Daoy (cell line): ENCODE data around the gene SLC1A2. TPM values are rescaled to one million over a fixed set of nuclear protein-coding genes. Genes with fewer than 3 reads are reported as not detected.
A peak's percentile ranks its signal among the peaks of the same experiment; 100 is the strongest.

ENCODE experiments used
- DNase-seq: peaks from one replicate; pipeline ENCODE4 v3.0.0-alpha.2; 2015; ENCODE audit warnings: low read depth
- total RNA-seq: library from RNA; depleted of rRNA; stranded (reverse); fragments of >200 nt; shearing (Covaris generic); gene quantifications from 2 replicates; pipeline ENCODE4 v1.2.3, GENCODE V29; 2014

SLC1A2 gene
- total RNA-seq, 1 experiment from 2014 or later, result 0.17 TPM

DNA sequence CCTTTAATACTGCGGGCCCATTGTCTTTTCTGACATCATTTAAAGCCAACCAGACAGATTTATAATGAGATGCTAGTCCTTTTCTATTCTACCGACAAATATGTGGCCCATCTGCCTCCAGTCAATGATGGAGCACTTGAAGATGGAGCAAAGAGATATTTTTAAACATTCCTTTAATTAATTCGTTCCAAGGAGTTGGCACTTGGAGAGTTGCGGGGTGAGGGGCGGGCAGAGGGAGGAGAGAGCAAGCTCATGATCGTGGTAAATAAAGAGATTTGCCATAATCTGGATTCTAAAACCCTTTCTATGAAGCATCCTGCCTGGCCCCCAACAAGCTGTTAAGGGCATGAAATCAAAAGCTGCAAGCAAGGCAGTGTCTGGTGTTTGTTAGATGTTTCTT, 5.0 kb downstream of the SLC1A2 start:
- no peak for DNase-seq

DNA sequence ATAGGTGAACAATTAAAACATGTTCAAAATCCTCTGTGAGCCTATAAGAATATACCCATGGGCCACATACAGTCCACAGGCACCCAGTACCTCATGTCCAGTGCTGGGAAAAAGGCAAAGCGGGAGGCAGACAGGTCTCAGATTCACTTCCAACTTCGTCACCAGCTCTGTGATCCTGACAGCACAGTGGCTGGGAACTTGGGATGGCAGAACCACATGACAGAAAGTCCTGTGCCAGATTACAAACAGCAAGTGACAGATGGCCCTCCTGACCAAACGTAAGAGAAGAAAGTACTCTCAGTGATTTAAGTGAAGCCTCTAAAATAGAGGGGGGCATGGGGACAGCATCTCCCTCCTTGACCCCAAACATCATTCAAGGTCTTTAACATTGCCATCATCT, 5.8 kb downstream of the SLC1A2 start:
- DNase-seq, result no peak

DNA sequence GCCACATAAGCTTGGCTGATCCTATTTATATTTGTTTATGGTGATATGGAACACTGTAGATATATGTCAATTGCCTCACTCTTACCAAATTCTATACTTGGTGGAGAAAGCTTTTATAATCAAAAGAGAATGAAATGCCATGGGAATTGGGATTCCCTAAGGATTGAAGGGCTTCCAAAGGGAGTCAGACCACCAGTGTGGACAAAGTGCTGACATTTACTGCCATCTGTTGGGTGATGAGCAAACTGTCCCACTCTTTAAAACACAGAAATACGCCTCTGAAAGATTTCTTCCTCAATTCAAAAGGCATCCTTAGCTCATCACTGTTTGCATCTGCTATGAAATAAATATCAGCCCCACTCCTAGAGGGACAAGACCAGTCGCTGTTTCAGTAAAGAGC, 7.1 kb downstream of the SLC1A2 start:
- DNase-seq, result peak; percentile 23

DNA sequence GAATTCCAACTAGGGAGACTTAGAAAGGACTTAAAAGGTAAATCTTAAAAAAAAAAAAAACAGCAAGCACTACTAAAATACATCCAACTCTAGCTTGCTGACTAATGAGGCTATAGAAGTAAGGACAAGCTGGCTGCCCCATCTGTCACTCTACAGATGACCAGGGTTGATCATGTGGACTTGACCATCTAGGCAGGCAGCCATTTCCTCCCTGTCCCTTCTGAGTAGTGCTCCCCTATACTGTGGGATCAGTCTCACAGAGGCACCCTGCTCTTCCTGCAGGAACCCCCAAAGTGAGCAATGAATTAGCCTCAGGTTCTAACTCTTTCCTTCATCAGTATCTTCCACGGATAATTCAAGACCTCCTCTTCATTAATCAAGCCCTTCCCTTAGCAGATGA, 12.3 kb downstream of the SLC1A2 start:
- no peak for DNase-seq

DNA sequence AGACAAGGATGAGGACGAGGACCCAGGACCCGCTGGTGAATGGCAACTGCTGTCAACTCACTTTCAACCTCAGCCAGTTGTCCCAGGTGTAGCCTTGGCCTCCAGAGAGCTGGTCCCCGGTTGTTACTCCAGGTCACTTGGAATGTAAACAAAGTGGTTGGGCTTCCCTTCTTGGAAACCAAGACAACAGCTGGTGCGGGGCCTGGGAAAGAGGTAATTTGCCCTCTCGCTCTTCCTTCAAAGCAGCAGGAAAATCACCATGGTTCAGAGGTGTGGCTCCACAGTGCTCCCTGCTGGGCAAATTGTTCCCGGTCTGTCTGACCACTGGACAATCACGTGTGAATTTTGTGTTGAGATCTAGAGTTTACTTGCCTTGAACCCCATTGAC, 15.0 kb downstream of the SLC1A2 start:
- peak; percentile 60 for DNase-seq

DNA sequence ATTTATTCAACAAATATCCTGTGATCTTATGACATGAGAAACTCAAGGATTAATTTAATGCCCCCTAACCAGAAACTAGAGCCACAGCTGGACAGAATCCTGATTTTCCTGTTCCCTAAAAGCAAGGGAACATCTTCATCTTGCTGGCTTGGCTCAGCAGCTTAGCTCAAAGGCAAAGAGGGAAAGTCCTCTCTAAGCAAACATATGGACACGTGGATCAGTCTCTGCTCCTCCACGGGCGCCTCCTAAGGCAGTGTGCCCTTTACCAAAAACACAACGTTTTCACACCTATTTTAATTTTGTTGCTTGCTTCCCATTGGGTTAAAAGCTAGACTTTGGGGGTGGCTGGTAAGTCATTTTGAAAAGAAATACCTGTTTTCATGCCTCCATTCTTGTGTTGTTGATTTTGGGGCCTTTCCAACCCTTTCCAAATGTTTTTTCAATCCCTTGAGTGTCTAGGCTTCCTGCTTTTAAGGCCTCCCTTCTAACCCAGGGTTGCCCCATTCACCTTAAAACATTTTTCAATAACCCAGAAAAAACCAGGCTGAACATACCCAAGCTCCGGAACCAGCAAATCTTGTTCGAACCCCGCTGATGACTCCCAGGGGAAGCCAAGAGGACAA, 15.5 kb downstream of the SLC1A2 start:
- no peak for DNase-seq

DNA sequence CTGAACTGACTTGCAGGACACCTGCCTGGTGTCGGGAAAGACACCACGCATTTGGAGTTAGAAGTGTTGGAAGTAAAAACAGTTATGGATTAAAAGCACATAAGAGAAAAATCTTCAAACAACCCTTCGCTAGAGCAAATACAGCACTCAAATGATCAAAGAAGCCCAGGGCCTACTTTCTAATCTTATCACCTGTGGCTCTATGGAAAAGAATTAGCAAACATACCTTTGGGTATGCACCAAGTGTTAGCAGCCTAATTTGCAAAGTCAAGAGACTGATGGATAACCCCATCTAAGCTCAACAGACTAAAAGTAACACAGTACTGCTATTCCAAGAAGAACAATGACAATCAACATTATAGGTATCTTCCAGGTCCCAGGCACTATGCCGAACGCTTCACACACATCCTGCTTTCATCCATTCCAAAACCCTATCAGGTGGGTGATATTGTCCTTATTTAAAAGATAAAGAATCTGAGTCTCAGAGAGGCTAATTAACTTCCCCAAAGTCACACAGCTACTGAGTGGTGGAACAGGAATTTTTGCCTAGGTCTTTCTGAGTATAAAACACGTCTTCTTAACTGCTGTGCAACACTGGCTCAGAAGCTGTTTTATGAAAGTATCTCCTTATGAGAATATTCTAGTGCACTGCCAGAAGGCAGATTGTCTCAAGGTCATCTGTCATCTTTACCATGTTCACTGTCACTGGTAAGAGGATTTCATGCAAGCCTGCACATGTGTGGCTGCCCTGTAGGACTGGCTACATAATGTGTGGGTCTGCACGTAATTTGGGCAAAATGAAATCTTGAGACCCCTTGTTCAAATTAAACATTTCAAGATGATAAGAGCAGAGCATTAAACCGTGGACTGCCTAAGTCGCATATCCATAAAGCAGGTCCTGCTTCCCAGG, 16.4 kb downstream of the SLC1A2 start:
- DNase-seq, result no peak

DNA sequence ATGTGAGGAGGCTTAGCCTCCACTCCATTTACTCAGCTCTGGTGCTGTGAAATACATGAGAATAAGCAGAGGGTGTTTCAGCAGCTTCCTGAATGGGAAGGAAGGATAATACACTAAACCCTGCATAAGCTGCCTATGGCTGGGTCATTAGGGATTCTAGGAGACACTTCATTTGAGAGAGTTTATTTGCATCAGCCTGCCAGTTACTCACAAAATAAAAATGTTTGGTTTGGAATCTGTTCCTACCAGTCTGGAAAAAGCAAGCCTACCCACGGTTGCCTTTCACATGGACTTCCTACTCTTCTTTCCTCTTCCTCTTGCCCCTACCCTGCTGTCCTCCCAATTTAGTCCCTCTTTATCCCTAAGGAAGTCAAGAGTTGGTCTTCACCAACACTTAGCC, 20.5 kb downstream of the SLC1A2 start:
- DNase-seq, result no peak

DNA sequence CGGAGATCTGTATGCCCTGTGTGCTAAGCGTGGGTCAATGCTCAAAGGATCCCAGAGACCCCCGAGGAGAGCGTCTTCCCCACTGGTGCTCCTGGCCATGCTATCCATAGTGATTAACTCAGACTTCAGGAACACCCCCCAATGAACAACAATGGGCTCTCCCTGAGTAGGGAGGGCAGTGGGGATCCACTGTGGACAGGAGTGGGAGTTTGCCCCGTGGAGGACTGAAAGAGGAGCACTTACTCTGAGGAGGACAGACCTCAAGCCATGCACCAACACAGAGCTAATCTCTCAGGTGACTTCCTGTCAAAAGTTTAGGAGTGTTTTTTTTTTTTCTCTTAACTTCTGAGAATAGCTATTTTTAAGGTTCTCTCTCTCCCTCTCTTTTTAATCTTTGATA, 24.4 kb downstream of the SLC1A2 start:
- no peak for DNase-seq

DNA sequence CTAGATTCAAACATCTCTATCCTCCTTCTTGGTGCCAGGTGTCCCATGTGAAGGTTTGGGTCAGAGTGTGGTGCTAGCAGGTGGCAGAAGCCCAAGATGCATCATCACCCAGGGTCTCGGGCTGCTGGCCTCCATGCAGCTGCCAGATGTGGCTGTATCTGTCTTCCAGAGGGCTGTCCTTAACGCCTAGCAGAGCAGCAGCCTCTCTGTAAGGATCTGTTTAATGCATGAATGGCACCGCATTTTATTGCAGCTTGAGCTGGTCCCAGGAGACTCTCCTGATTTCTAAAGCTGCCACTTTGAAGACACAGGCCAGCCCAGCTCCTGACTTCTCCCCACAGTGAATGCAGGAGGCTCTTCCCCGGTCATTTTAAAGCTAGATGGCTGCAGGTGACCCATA, 26.3 kb downstream of the SLC1A2 start:
- no peak for DNase-seq

DNA sequence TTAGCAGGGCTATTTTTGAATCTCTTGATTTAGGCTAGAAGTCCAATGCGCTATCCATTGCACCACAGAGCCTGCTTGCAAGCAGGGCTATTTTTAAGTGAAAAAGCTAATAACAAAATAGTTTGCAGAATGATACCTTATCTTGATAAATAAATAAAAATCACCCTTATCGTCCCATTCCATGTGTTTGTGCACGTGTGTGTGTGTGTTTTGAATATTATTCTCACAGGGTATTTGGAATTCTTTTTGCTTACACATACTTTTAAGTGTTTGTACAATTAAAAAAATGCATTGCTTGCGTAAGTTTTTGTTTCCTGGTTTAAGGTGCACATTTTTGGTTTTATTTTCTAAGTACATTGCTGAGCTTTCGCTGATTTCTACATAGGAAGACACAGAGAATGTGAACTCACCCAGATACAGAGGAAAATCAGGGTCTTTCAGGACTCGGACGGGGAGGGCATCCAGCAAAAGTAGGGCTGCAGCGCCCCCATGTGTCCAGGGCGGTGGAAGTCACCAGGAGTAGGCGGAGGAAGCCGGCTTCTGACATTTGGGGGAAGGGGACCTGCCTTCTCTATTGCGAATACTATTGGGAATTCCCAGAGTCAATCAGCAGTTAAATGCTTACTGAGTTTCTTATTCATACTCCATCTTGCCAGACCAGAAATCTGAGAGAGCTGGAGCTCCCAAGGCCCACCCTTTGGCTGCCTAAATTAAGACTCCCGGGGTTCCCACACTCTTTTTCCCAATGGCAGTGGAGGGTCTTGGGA, 27.3 kb downstream of the SLC1A2 start:
- DNase-seq, result peak; percentile 84

DNA sequence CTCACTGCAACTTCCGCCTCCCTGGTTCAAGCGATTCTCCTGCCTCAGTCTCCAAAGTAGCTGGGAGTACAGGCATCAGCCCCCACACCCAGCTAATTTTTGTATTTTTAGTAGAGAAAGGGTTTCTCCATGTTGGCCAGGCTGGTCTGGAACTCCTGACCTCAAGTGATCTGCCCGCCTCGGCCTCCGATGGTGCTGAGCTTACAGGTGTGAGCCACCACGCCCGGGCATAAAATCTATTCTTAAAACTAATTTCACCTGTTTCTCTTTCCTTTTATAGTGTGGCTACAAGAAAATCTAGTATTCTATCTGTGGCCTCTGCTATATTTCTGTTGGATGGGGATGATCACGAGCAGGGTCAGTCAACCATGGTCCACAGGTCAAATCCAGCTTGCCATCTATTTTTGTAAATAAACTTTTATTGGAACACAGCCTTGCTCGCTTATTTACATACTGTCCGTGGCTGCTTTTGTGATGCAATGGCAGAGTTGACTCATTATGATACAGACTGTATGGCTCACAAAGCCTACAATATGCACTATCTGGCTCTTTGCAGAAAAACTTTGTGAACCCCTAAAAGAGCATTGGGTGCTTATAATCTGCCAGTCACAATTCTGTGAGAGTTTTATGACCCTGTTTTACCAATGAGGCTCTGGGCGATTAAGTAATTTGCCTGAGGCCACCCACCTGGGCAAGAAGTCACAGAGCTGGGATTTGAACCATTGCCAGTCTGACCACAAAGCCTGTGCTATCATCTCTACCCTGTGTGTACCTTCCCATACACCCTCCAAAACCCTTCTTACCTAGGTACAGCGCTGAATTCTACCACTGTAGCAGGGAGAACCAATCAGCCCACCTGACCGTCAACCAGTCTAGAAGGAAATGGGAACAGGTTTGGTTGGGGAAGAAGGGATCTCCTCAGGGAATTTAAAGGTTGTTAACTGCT, 28.3 kb downstream of the SLC1A2 start:
- peak; percentile 58 for DNase-seq

DNA sequence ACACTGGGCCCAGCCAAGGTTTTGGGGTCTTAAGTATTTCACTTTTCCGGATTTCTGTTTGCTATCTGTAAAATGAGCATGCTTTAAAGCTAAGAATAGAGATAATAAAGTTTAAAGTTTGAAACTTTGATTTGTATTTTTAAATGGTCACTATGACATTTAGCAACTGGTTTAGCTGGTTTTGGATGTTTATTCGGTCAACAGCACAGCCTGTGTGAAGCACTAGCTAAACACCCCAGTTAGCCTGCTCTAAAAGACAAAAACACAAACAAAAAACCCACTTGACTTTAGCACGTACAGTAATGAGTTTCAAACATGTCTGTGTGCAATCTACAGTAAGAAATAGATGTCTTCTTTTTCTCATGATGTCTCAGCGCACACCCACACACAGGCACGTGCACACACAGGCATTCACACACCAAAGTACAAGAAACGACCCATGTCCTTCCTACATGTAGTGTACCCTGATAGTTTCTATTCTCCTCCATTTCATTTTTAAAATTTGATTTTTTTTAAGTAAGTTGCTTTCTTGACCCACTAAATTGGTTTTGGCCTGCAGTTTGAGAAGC, 29.4 kb downstream of the SLC1A2 start:
- no peak for DNase-seq

DNA sequence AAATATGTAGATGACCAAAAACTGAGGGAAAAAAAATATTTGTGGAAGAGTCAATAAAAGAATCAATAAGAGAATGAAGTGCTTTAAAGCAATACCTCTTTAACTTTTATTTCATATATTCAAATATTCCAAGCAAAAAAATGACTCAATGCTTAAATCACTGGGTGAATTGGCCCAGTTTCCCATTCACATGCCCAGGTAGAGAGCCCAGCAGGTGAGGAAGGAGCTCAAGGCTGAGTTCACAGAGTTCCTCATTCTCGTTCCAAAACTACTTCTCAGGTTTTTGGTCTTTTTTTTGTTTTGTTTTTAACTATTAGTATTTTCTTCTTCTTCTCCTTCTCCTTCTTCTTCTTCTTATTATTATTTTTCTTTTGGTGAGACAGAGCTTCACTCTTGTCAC, 30.2 kb downstream of the SLC1A2 start:
- DNase-seq, result no peak

DNA sequence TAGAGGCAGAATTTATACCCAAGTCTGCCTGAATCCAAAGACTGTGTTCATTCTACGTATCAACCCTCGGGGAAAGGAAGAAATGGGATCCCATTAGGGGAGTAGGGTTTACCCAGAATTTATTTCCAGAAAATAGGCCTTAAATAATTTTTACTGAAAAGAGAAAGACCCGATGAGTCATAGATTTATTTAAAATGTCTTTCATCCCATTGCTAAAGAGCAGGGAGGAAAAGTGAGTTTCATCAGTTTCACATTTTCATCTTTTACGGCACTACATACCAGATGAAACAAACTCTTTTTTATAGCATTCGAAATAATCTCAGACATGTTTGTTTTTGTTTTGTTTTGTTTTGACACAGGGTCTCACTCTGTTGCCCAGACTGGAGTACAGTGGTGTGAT, 31.3 kb downstream of the SLC1A2 start:
- no peak for DNase-seq

DNA sequence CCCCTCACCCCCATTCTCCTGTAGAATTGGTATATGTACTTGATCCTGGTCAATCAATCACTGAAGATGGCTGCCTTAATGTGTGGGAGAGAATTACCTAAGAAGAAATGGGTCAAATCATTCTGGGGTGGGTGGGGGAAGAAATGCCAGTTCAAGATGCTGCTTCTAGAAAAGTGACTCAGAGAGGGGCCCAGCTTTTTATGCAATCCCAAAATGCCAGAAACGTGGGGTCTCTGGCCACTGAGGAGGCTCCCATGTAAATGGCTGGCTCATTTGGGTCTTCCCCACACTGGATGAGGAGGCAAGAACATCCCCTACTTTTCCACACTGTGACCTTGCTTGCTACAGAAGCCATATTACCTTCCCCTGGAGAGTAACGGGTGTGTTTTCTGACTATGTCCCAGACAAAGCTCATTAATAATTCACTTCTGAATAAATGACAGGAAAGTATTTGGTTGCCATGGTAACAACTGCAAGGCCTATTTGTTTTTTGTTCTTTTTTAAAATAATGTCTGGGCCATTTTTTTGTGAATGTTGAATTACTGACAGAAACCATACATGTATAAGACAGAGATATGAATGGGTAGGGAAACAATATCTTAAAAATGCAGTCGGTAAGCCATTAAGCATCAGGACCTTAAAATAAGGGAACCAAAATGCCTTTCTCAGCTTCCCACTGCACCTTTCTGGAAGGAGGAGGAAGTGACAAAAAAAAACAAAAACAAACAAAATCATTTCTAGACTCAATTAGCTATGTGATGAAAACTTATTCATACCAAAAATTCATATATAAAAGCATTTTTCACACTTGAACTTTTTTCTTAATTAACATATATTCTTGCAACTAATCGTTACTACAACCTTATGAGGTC, 32.0 kb downstream of the SLC1A2 start:
- DNase-seq, result no peak

DNA sequence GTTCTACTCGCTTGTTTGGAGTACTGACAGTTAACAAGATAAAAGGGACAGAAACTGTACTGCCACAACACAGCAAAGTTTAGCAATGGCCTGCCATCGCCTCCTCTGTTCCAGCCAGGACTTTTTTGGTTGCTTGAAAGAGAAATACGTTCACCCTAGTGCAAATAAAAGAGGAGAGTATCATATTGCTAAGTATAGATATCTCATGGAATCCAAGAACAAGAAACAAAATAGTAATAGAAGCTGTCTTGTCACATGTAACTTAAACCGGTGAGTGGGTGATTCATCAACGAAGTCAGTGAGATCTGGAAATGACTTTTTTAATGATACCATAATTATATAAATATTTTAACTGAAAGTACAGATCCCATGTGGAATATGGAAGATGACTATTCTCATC, 35.4 kb downstream of the SLC1A2 start:
- no peak for DNase-seq

DNA sequence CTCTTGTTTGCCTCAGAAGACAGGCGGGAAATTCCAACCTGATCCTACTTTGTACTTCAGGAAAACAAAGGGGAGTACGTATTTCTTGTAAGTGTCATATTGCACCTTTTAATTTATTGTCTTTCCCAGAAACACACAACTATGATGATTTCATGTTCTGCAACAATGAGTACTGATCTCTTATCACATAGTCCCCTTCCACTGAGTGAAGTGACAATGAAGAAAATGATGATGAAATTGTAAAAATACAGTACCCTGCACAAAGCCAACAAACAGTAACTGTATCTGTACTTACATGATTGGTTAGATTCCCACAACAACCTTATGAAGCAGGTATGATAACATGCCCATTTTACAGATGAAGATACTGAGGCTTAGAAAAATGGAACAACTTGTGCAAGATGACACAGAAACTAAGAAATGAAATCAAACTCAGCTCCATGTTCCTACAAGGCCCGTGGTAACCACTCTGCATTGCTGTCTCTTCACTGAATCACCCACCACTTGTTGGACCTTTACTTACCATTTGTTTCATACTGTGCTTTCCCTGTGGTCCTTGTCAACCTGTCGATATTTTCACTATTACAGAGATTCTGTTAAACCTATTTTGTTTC, 37.5 kb downstream of the SLC1A2 start:
- no peak for DNase-seq

DNA sequence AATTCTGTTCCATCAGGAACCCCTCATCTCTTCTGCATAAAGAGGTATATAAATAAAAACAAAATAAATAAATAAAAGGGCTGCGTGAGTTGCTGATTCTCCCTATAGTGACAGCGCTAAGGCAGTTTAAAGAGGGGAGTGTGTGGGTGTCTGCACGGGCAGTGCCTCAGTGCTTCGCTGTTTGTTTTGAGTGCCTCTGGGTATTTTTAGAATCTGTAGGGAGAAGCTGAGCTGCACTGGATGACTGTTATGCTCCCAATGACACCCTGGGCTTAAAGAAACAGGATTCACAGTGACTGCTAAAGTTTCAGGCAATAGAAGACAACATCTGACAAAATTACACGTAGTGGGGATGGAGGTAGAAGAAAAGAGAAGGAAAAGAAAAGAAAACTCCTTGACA, 38.8 kb downstream of the SLC1A2 start:
- no peak for DNase-seq

DNA sequence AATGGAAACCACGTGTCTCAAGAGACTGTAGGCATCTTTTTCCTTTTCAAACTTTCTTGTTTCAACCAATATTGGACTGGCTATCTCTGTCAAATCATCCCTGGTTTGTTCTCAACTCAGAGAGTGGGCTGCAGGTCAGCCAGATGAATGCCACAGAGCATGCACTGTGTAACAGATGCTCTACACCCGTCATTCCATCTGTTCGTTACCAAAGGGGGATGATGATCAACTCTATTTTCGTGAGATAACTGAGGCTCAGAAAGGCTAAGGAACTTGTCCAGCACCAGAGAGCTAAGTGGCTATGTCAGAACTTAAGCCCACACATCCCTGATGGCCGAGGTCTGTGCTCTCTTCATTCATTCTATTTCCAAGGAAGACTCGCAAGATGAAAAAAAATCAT, 42.1 kb downstream of the SLC1A2 start:
- no peak for DNase-seq
